Skin epidermis (tissue), 12 donors: ENCODE data around the gene TTLL7.
"Not testable (repeated sequence)": the region's sequence is repeated elsewhere in the genome, so short reads cannot be mapped to it uniquely, and the experiment has no call there.

ENCODE experiments used
- H3K27ac ChIP-seq, 21 experiments: fragments of 200-600 bp; sonication (generic) in 11 of 21; one replicate each; pipeline ENCODE4 v1.5.0; 2020; ENCODE audit warnings: mild to moderate bottlenecking in 3 of 21, inconsistent platforms in 2 of 21, moderate library complexity in 2 of 21
- H3K4me3 ChIP-seq, 7 experiments: fragments of 200-600 bp; sonication (generic) in 2 of 7; one replicate each; pipeline ENCODE4 v1.5.0; 2020; ENCODE audit warnings: inconsistent platforms in 2 of 7, mild to moderate bottlenecking in 2 of 7, moderate library complexity in 1 of 7

The TTLL7 gene

DNA sequence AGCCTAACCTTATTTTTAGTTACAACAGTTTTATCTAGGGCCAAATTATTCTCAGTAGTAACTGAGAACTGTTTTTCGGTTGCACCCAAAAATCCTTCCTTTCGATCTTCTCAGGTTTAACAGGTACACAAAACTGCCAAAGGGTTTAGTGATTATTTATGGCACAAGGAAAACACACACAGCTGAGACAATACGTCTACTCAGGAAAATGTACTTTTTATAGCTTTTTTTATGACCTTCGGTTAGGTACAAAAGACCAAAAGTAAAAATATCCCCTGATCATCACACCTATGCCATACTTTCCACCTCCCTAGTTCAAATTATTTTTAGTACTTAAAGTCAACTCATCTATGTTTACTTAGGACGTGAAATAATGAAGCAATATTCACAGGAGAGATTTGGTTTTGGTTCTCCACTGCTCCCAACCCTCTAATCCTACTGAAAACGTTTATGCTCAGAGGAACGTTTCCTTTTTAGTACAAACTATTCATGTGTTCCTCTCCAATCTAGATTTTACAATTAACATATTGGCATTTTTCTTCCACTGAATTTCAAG lies 48.7 kb downstream of the TTLL7 start:
- no peak overlapping the region for H3K27ac ChIP-seq
- no peak overlapping the region for H3K4me3 ChIP-seq

- Histone ChIP-seq H3K27ac (no peak overlapping the region), H3K4me3 (no peak overlapping the region)
Measured at GRCh38 chr1:83942914-83943313, 56.0 kb downstream of the TTLL7 start.

DNA sequence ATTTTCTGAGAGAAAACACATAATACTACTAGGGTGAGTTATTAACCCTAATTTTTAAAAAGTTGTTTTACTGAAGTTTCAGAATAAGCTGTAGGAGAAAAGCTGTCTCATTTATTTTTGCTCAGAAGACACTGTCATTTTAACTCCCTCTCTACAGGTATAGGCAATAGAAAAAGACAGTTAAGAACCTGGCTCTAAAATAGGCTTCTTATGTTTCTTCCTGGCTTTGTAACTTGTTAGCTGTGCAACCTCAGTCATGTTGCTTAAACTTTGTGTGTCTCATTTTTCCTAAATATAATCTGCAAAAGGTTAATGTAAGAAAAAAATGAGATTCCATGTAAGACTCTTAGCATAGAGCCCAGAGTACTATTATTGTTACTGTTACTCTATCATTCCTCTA lies 64.4 kb downstream of the TTLL7 start:
- Histone ChIP-seq H3K4me3 (no peak overlapping the region), H3K27ac (no peak overlapping the region)

- no peak overlapping the region for H3K27ac ChIP-seq
- H3K4me3 ChIP-seq: no peak overlapping the region
Measured at GRCh38 chr1:83932693-83933092, 66.2 kb downstream of the TTLL7 start.

DNA sequence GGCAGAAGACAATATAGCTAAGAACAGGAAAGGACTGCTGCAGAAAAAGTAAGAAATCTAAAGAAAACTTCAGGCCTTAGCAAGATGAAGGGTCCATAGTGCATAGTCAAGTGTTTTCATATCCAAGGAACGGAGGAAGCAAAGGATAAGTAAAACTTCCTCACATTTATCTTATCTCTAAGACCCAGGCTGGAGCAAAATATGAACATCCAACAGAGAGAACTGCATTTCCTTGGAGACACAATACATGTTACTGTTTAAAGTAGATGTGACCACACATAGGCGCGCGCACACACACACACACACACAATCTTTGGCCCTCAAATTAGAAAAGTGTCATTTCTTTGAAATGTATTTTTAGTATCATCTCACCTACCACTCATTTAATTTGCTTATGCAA lies 66.7 kb downstream of the TTLL7 start:
- Histone ChIP-seq H3K27ac (no peak overlapping the region), H3K4me3 (no peak overlapping the region)

DNA sequence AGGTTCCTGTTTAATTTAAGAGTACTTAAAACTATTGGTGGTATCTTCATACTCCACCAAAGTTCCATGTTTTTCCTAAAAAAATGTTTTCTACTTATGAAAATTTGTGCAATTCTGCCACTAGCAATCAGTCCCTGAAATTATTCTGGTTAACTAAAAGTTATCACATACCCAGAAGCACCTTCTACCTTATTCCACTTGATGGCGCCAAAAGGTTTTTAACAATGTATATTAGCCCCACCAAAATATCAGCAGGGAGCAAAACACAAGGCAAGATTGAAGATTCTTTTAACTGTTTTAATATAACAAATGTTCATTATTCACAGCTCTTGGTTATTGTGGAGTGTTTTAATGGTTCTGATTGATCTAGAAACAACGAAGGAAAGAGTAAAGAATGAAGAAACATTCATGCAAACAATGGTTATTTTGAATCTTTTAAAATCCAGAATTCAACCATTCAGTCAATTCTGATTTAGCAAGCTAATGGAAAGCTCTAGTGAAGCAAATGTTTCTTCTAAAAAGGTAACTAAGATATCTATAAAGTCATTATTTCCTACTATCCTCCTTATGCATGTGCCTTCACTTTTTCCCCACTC lies 67.2 kb downstream of the TTLL7 start:
- H3K27ac ChIP-seq: no peak overlapping the region
- no peak overlapping the region for H3K4me3 ChIP-seq

DNA sequence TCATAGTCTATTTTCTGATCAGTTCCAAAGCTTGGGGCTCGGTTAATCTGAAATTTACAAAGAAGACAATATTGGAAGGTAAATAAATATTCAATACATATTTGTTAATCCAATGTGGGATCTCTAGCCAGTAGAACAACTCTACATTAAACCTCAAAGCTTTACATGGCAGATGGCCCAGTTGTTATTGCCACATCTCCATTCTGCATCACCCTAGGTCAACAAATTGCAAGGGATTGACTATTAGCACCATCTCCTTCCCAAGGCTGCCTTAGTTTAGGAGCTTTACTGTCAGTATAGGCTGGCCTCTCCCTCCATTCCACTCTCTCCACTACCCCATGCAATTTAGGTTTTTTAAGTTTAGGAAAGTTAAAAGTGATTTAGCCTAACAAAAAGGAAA lies 69.7 kb downstream of the TTLL7 start:
- Histone ChIP-seq H3K4me3 (no peak overlapping the region), H3K27ac (no peak overlapping the region)

GRCh38 chr1:83928396-83928795 lies 70.5 kb downstream of the TTLL7 start:
- no peak overlapping the region for H3K27ac ChIP-seq

GRCh38 chr1:83927701-83928100 lies 71.2 kb downstream of the TTLL7 start:
- H3K27ac ChIP-seq: no peak overlapping the region

More at GRCh38 chr1:83928396-83928795, 70.5 kb downstream of the TTLL7 start:
- H3K4me3 ChIP-seq: no peak overlapping the region

GRCh38 chr1:83927061-83927460 lies 71.9 kb downstream of the TTLL7 start:
- no peak overlapping the region for H3K4me3 ChIP-seq
- no peak overlapping the region for H3K27ac ChIP-seq

More at GRCh38 chr1:83927701-83928100, 71.2 kb downstream of the TTLL7 start:
- no peak overlapping the region for H3K4me3 ChIP-seq

- no peak overlapping the region for H3K4me3 ChIP-seq
- no peak overlapping the region for H3K27ac ChIP-seq
Measured at GRCh38 chr1:83923553-83923952, 75.4 kb downstream of the TTLL7 start.

- Histone ChIP-seq H3K4me3 (no peak overlapping the region), H3K27ac (no peak overlapping the region)
Measured at GRCh38 chr1:83922431-83922830, 76.5 kb downstream of the TTLL7 start.

DNA sequence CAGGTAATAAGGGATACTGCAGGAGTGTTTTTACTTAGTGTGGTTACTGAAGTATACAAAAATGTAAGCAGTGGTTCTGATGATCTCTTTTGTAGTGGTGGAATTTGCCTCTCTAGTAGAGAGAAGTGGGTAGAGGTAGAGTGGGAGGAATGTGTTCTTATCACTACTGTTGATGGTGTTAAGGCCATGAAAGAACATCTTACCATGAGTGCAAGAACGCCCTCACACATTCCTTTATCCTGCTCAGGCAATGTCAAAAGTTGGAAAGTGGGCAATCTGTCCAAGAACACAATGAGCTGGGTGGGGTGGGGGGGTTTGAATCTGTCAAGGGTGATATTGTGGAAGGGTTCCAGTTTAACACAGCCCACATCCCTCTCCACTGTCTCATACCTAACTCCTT lies 78.6 kb downstream of the TTLL7 start:
- no peak overlapping the region for H3K4me3 ChIP-seq

GRCh38 chr1:83919872-83920271 lies 79.1 kb downstream of the TTLL7 start:
- no peak overlapping the region for H3K27ac ChIP-seq
- no peak overlapping the region for H3K4me3 ChIP-seq

More for the DNA sequence above, 78.6 kb downstream of the TTLL7 start:
- H3K27ac ChIP-seq: no peak overlapping the region

DNA sequence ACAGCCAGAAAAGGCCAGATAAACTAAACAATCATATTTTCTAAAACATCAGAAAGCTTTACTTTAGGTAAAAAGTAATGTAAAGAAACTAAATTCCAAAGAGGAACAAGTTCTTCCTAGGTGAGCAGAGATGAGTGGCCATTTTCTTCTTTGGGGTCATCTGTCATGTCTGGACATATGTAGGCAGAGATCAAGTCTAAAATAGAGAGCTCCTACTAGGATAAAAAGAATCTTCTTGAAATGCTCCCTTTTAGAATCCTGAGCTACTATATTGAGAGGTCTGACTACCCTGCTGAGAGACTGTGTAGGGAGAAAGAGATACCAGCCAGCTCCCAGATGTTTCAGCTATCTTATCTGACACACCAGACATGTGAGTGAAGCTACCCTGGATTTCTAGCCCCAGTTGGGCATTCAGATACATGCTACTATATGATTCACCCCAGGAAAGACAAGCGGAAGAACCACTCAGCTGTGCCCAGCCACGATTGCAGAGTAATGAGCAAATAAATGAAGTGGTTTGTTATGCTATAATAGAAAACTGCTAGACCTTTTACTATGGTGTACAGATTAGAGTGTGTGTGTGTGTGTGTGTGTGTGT lies 80.1 kb downstream of the TTLL7 start:
- no peak overlapping the region for H3K27ac ChIP-seq
- H3K4me3 ChIP-seq: no peak overlapping the region

GRCh38 chr1:83917959-83918358 lies 81.0 kb downstream of the TTLL7 start:
- no peak overlapping the region for H3K27ac ChIP-seq
- H3K4me3 ChIP-seq: no peak overlapping the region

DNA sequence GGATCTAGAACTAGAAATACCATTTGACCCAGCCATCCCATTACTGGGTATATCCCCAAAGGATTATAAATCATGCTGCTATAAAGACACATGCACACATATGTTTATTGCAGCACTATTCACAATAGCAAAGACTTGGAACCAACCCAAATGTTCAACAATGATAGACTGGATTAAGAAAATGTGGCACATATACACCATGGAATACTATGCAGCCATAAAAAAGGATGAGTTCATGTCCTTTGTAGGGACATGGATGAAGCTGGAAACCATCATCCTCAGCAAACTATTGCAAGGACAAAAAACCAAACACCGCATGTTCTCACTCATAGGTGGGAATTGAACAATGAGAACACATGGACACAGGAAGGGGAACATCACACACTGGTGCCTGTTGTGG lies 82.8 kb downstream of the TTLL7 start:
- H3K4me3 ChIP-seq, H3K27ac ChIP-seq: not testable (repeated sequence)

- H3K4me3 ChIP-seq: no peak overlapping the region
- H3K27ac ChIP-seq: no peak overlapping the region
Measured at GRCh38 chr1:83912876-83913275, 86.1 kb downstream of the TTLL7 start.

DNA sequence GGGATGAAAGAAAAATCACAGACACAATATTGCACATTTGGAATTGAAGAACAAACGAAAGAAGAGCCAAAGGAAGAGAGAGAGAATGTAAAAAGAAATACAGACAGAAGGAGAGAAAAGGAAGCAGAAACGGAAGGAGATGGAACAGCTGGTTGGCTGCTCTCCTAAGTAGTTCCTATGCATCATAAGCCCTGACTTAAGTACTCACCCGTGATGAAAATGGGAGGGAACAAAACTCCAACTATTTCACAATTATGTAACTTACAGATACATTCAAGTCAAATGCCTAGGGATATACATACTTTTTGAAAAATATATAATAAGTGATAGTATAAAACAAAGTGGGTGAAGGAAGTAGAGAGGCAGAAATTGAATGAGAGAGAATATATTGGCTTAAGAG lies 88.5 kb downstream of the TTLL7 start:
- no peak overlapping the region for H3K27ac ChIP-seq
- no peak overlapping the region for H3K4me3 ChIP-seq

DNA sequence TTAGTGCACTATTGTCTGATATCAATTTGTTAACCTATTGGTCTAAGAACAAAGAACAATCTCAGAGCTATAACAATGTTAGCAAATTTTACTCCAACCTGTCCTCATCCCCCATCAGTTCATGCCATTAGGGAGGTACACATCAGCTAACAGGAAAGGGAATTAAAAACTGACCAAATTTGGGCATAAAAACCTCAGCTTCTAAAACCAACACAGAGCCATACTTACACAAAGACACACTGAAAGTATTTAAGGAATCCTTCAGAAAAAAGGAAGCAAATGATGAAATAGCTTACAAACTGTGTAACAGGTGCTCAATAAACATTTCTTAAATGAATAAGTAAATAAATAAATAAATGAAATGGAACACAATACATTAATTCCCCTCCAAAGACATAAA lies 89.2 kb downstream of the TTLL7 start:
- Histone ChIP-seq H3K4me3 (no peak overlapping the region), H3K27ac (no peak overlapping the region)

- H3K27ac ChIP-seq: no peak overlapping the region
- H3K4me3 ChIP-seq: no peak overlapping the region
Measured at GRCh38 chr1:83905315-83905907, 93.5 kb downstream of the TTLL7 start.
